ENCODE results near the gene DVL2.

GRCh38 chr17:7179317-7180254 lies 54.7 kb downstream of the DVL2 start, which contains the start of gene ASGR1:
- TF ChIP-seq CTCF (IDR thresholded peaks at IDR 0.05): no peak
- no peak for TF ChIP-seq POLR2A (IDR thresholded peaks at IDR 0.05)

All from esophagus squamous epithelium (tissue), 4 donors.